GM19468 (cell line): ENCODE data around the gene CRYL1.
"Not testable (repeated sequence)": the region's sequence is repeated elsewhere in the genome, so short reads cannot be mapped to it uniquely, and the experiment has no call there.

Experiments
- ATAC-seq: cut with Tn5 transposase; IDR thresholded peaks from one replicate; pipeline ENCODE4 v1.9.1; 2021; ENCODE audit warnings: mild to moderate bottlenecking, moderate library complexity, moderate number of reproducible peaks; ENCODE audit not compliant: unreplicated experiment; ENCODE audit errors: extremely low read depth

The CRYL1 gene

GRCh38 chr13:20462533-20462915 lies 63.1 kb downstream of the CRYL1 start:
- no peak for ATAC-seq

GRCh38 chr13:20461860-20462532 lies 63.7 kb downstream of the CRYL1 start:
- ATAC-seq = no peak

DNA sequence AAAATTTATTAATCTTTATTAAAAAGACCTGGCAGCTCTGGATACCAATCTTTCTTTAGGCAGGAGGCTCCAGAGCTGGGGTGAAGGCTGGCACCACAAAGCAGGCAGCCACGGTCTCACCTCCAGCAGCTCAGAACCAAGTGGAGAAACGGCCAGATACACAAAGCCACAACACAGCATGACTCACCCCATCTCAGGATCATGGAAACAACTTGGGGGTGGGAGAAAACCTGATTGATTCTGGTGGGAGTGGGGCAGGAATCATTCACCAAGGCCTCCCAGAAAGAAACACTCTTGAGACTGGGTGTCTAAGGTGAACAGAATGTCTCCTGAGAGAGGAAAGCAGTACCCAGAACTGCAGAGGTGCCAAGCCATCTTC lies 64.2 kb downstream of the CRYL1 start:
- no peak for ATAC-seq

DNA sequence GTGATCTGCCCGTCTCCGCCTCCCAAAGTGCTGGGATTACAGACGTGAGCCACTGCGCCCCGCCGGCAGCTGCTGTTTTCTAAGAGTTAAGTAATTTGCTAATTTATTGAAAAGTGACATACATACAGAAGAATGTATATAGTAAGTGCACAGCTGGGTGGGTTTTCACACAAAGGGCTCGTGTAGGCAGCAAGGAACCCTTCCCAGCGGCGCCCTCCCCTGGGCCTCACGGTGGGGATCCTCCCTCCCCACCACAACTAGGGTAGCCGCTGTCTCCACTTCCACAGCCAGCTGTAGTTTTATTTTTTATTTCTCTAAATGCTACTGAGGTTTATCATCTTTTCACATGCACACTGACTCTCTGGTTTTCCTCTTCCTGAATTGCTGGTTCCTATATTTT lies 64.9 kb downstream of the CRYL1 start:
- ATAC-seq = no peak

- no peak for ATAC-seq
Measured at GRCh38 chr13:20457670-20458069, 68.0 kb downstream of the CRYL1 start.

DNA sequence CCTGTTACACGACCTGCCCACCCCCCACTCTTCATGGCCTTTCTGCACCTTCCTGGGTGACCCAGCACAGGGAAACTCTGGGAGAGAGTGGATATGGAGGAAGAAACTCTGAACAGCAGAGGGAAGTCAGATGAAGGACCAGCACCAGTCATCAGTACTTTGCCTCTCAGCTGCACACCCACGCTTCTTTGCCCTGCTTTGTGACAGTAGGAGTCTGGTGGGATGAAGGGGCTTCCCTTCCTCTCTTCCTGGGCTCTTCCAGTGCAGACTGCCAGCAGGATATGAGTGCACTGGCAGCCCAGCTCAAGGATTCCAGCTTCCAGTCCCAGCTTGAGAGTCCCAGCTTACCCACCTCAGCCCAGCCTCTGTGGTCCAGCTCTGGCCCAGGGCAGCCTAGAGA lies 68.9 kb downstream of the CRYL1 start:
- ATAC-seq = no peak

GRCh38 chr13:20451397-20451796 lies 74.3 kb downstream of the CRYL1 start:
- ATAC-seq = no peak

DNA sequence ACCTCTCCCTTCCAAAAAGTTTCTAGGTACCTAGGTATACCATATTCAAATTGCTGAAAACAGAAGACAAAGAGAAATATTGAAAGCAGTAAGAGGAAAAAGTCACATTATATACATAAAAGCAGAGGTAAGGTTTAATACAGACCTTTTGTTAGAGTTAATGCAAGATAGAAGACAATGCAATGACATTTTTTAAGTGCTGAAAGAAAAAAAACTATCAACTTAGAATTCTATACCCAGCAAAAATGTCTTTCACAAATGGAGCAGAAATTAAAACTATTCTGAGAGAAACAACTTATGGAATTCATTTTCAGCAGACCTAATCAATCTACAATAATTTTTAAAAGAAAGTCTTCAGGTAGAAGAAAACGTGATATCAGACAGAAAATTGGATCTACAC lies 77.2 kb downstream of the CRYL1 start:
- no peak for ATAC-seq

- no peak for ATAC-seq
Measured at GRCh38 chr13:20446900-20447299, 78.8 kb downstream of the CRYL1 start.

DNA sequence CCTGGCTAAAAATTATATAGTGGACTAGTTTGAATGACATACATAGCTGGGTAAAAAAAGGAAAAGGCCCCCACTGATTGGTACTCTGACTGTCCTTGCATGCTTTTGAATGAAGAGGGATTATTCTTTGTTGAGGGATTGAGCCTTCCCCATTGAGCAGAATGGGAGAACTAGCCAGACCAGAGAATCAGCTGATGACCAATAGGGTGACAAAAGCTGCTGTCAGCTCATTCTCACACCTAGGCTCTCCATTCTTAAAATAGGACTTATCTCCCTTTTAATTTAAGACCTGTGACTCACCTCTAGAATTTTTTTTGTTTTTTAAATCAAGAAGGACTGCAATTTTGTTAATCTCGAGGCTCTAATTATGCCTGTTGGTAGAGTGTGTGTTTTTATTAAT lies 79.3 kb downstream of the CRYL1 start:
- ATAC-seq = no peak

DNA sequence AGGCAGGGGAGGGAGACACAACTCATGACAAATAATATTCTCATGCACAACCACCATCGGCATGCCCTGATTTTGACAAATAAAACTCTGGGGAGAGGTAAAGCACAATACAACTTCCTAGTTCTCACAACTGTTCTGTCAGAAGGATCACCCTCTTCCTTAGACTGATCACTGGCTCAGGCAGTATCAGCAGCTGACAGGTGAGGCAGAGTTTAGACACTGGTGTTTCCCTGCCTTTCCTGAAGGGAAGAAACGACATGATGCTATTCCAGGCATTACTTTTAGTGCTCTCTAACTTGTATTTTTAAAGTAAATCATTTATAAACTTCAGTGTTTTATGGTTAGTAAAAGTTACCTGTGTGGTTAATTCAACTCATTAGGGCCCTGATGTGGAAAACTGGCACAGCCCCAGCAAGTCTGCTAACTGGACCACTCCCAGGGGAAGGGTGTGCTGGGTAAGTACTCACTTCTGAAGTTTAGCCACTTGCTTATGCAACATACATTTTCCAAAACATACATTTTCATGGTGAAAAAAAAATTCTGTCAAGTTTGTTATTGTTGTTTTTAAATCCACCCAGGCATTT lies 82.8 kb downstream of the CRYL1 start:
- ATAC-seq = no peak

GRCh38 chr13:20442375-20442774 lies 83.3 kb downstream of the CRYL1 start:
- ATAC-seq = no peak

DNA sequence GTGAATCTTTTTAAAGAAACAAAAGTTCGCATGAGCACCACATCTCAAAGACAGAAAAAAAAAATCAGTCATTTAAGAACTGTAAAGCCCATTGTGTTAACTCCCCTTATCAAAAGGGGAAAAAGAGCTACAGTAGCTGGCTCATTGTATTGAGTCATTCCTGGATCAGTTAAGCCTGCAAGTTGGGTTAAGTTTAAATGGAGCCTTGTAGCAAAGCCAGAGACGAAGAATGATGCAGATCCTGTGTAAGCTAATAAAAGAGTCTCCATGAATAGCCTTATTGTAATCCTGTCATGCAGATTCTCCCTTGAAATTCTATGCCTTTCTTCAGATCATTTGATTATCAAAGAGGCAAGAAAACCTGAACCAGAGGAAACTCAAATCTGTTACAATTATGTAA lies 83.8 kb downstream of the CRYL1 start:
- no peak for ATAC-seq

DNA sequence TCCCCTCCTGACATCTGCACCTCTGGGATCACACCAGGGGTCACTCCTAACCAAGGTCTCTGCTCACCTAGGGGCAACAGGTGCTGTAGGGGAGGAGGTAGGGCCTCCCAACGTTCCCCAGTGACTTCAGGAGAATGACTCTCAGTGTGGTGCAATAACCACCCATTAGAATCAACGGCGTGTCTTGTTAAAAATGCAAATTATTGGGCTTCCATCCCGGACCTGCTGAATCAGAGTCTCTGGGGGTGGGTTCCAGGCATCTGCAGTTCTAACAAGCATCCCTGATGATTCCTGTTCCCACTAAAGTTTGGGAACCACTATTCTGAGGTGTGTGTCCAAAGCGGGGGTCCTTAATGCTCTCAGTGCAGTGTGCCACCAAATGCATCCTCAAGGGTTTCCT lies 84.6 kb downstream of the CRYL1 start:
- no peak for ATAC-seq

DNA sequence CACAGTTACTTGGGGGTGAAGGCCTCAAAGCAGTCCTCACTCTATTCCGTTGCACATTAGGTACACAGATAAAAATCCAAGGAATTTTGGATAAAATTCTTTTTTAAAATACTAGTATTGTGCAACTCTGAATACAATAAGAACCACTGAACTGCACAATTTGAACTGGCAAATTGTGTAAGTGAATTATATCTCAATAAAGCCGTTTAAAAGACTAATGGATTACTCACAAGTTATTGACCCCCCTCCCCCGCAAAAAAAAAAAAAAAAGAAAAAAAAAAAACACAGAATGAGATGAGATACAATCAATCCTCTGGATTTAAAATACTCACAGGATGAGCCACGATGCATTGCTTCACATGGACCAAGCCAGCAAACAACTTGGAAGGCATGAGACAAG lies 86.4 kb downstream of the CRYL1 start:
- ATAC-seq = no peak

- no peak for ATAC-seq
Measured at GRCh38 chr13:20438801-20439200, 86.9 kb downstream of the CRYL1 start.

- ATAC-seq = no peak
Measured at GRCh38 chr13:20436505-20436904, 89.2 kb downstream of the CRYL1 start.

- ATAC-seq = no peak
Measured at GRCh38 chr13:20435616-20436368, 89.9 kb downstream of the CRYL1 start.

DNA sequence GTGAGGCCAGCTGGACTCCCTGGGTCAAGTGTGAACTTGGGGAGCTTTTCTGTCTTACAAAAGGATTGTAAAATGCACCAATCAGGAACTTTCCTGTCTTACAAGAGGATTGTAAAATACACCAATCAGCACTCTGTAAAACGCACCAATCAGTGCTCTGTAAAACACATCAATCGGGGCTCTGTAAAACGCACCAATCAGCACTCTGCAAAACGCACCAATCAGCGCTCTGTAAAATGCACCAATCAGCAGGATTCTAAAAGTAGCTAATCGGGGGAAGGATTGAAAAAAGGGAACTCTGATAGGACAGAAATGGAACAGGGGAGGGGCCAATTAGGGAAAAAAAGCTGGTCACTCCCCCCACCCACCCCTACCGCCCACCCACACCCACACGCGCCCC lies 91.4 kb downstream of the CRYL1 start:
- not testable (repeated sequence) for ATAC-seq

DNA sequence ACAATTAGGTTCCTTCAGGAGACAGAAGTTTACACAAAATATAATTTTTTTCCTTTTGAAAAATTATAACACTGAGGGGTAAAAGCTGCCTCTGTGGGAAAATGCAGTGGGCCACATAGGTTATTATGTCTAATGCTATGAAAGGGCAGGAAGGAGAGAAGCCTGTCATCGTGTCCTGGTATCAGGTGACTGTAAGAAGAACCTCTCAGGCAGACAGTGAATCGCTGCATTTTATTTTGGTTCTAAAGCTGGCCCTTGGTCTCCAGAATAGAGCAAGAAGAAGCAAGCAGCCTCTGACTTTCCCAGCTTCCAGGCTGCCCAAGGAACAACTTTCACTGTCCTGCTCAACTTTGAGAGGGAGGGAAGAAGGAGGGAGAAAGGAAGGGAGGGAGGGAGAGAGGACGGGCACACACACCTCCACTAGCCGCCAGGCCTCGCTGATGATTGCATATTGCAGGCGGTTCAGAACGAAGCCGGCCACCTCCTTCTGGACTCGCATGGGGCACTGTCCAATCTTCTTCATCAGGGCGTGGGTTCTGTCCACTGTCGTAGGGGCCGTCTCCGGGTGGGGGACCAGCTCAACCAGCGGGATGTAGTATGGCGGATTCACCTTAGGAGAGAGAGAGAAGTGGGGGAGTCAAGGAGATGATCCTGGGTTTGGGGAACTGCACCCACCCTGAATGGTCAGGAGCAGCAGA lies 93.8 kb downstream of the CRYL1 start:
- ATAC-seq = no peak

DNA sequence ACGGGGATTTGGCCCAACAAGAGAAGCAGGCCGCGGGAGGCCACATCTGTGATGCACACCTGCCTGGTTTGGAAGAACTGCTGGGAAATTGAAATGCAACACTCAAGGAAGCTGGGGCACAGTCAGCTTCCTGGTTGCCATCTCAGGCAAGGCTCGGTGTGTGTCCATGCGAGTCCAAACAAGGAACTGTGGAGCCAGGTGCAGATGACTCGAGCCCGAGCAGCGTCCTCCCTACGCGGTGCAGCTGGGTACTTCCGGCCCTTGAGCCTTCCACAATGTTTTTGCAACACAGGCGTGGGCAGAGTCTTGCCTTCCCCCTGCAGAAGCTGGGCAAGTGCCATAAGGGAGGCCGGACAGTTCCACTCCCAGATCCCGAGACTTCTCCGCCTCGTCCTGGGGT lies 94.6 kb downstream of the CRYL1 start:
- no peak for ATAC-seq
